ENCODE data around the gene ZBED4. TPM values are rescaled to one million over a fixed set of nuclear protein-coding genes. Genes with fewer than 3 reads are reported as not detected.

The ZBED4 gene
- total RNA-seq, 2 donors from 2014 or later: 16.2 to 19.9 TPM

DNA sequence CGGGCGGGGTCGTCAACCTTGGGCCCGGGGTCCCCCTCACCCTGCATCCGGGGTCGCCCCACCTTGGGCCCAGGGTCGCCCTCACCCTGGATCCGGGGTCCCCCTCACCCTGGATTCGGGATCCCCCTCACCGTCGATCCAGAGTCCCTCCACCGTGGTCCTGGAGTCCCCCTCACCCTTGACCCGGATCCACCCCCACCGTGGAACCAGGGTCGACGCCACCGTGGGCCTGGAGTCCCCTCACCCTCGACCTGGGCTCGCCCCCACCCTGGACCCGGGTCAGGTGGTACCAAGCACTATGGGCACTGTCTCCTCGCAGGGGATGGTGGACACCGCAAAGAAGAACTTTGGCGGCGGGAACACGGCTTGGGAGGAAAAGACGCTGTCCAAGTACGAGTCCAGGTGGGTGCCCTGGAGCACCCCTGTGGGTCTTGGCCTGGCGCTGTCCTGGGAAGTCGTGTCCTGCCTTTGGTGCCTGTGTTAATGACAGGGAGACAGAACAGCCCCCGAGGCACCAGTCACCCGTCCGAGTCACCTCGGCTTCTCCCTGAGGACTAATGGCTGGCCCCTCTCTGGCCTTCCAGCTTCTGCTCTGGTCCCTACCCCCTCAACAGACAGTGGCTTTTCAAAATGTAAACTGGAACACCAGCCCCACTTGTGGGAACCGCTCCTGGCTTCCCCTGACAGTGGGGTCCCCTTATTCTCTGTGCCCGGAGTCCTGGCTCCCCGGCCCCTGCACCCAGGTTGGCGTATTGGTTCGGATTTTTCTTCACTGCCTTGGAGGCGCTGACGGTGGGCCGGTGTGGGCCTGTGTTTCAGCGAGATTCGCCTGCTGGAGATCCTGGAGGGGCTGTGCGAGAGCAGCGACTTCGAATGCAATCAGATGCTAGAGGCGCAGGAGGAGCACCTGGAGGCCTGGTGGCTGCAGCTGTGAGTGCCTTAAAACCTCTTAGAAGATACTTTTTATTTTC, 65.6 kb downstream of the ZBED4 start:
- Histone ChIP-seq H3K4me3 (peak overlapping the region; percentile 94), H3K27me3 (no peaks in the 10 kb centered on the region), H3K9me3 (no peaks in the 10 kb centered on the region), H3K4me1 (no peaks in the 10 kb centered on the region), H3K36me3 (no peaks in the 10 kb centered on the region), H3K27ac (no peak overlapping the region), H3K9ac (ENCODE audit: low read depth in 2 of 2, low read length in 2 of 2) (peak overlapping the region; percentile 63 to 90)
- intact Hi-C loops (cut with DNase I): no loop called here
- TF ChIP-seq, protein P1, sequence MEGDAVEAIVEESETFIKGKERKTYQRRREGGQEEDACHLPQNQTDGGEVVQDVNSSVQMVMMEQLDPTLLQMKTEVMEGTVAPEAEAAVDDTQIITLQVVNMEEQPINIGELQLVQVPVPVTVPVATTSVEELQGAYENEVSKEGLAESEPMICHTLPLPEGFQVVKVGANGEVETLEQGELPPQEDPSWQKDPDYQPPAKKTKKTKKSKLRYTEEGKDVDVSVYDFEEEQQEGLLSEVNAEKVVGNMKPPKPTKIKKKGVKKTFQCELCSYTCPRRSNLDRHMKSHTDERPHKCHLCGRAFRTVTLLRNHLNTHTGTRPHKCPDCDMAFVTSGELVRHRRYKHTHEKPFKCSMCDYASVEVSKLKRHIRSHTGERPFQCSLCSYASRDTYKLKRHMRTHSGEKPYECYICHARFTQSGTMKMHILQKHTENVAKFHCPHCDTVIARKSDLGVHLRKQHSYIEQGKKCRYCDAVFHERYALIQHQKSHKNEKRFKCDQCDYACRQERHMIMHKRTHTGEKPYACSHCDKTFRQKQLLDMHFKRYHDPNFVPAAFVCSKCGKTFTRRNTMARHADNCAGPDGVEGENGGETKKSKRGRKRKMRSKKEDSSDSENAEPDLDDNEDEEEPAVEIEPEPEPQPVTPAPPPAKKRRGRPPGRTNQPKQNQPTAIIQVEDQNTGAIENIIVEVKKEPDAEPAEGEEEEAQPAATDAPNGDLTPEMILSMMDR (IDR thresholded peaks at IDR 0.05): no peak
- DNase-seq: no peak

DNA sequence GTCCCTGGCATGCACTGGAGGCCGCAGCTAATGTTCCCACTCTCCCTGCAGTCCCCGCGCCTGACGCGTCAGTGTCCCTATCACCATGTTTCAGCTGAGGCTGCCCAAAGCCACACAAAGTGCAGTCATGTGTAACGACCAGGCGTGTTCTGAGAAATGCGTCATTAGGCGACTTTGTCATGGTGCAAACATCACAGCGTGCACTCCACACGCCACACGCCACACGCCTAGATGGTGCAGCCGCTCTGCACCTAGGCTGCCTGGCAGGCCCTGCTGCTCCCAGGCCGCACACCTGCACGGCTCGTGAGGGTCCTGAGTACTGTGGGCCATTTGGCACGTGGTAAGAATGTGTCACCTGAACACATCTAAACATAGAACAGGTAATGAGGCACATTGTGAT, 67.2 kb downstream of the ZBED4 start:
- H3K4me3 ChIP-seq: no peak overlapping the region
- no peak overlapping the region for H3K27ac ChIP-seq
- no peaks in the 10 kb centered on the region for H3K4me1 ChIP-seq
- intact Hi-C loops (cut with DNase I): loop anchor here (10.0 kb wide), 1 partner anchor 224 kb away; no protein-coding TSS in a partner anchor
- H3K9ac ChIP-seq (ENCODE audit: low read depth in 2 of 2, low read length in 2 of 2): no peak overlapping the region
- no peak for DNase-seq
- H3K9me3 ChIP-seq: no peaks in the 10 kb centered on the region
- TF ChIP-seq, protein P1 (IDR thresholded peaks at IDR 0.05): no peak
- no peaks in the 10 kb centered on the region for H3K36me3 ChIP-seq
- no peaks in the 10 kb centered on the region for H3K27me3 ChIP-seq

DNA sequence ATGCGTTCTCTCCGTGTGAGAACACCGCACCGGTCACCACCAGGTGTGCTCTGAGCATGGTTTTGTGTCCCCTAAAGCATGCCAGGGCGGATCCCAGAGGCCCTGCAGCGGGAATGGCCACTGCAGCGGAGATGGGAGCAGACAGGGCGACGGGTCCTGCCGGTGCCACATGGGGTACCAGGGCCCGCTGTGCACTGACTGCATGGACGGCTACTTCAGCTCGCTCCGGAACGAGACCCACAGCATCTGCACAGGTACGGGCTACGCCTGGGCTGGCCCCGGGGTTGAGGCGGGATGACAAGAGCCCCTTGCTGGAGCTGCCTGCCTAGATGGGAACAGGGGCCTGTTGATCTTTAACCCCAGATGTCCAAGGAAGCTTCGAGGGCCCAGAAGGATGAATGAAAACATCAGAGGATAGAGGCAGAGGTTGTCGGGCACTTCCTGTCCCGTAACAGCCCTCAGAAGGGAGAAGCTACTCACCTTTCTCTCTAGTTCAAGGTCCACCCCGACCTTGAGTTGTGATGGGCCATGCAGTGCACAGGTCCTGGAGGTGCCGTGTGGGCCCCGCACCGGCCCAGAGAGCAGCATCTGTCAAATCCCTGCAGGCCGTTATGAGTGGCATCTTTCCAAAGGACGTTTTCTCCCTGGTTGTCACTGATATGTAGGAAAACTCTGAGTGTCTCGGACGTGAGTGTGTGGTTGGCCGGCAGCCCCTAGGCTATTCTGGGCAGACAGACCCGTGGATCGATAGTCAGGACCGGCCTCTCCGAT, 68.0 kb downstream of the ZBED4 start:
- H3K36me3 ChIP-seq: no peaks in the 10 kb centered on the region
- no peak overlapping the region for H3K27ac ChIP-seq
- H3K9me3 ChIP-seq: no peaks in the 10 kb centered on the region
- no peaks in the 10 kb centered on the region for H3K27me3 ChIP-seq
- H3K4me3 ChIP-seq: no peak overlapping the region
- TF ChIP-seq, protein P1 (IDR thresholded peaks at IDR 0.05): no peak
- intact Hi-C loops (cut with DNase I): loop anchor here (10.0 kb wide), 1 partner anchor 223 kb away; no protein-coding TSS in a partner anchor
- no peak overlapping the region for H3K9ac ChIP-seq (ENCODE audit: low read depth in 2 of 2, low read length in 2 of 2)
- H3K4me1 ChIP-seq: no peaks in the 10 kb centered on the region
- DNase-seq: no peak

DNA sequence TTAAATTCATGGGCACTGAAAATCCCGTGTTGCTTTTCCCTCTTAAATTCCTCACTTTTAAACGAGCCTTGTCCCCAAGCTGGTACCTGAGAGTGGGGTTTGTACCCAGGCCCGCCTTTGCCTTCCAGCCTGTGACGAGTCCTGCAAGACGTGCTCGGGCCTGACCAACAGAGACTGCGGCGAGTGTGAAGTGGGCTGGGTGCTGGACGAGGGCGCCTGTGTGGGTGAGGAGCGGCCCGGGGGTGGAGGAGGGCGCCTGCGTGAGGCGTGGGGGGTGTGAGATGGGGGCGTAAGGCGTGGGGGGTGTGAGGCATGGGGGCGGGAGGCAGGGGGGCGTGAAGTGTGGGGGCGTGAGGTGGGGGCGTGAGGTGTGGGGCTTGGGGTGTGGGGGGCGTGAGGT, 68.8 kb downstream of the ZBED4 start:
- H3K4me1 ChIP-seq: no peaks in the 10 kb centered on the region
- H3K9ac ChIP-seq (ENCODE audit: low read depth in 2 of 2, low read length in 2 of 2): no peak overlapping the region
- H3K9me3 ChIP-seq: no peaks in the 10 kb centered on the region
- TF ChIP-seq, protein P1 (IDR thresholded peaks at IDR 0.05): no peak
- intact Hi-C loops (cut with DNase I): loop anchor here (10.0 kb wide), 1 partner anchor 222 kb away; no protein-coding TSS in a partner anchor
- DNase-seq: no peak
- no peak overlapping the region for H3K27ac ChIP-seq
- H3K36me3 ChIP-seq: no peaks in the 10 kb centered on the region
- H3K27me3 ChIP-seq: no peaks in the 10 kb centered on the region
- no peak overlapping the region for H3K4me3 ChIP-seq

DNA sequence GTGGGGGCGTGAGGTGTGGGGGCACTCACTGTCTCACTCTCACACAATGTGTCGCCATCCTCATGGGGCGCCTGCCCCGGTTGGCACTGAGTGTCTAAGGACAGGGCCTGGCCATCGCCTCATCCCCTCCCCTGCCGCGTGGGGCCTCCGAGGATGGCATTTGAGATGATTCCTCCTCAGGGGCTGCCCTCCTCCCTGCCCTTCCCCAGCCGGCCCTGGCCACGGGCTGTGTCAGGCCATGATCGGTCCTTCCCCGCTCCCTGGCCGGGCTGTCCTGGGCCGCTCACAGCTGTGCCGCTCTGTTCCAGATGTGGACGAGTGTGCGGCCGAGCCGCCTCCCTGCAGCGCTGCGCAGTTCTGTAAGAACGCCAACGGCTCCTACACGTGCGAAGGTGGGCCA, 69.3 kb downstream of the ZBED4 start:
- no peaks in the 10 kb centered on the region for H3K27me3 ChIP-seq
- intact Hi-C loops (cut with DNase I): loop anchor here (10.0 kb wide), 1 partner anchor 222 kb away; no protein-coding TSS in a partner anchor
- no peaks in the 10 kb centered on the region for H3K36me3 ChIP-seq
- H3K4me1 ChIP-seq: no peaks in the 10 kb centered on the region
- no peaks in the 10 kb centered on the region for H3K9me3 ChIP-seq
- H3K9ac ChIP-seq (ENCODE audit: low read depth in 2 of 2, low read length in 2 of 2): no peak overlapping the region
- H3K27ac ChIP-seq: no peak overlapping the region
- no peak for DNase-seq
- no peak overlapping the region for H3K4me3 ChIP-seq
- TF ChIP-seq, protein P1 (IDR thresholded peaks at IDR 0.05): no peak
